ENCODE results near the gene NLK.
A peak's percentile ranks its signal among the peaks of the same experiment; 100 is the strongest.

The NLK gene

GRCh38 chr17:28047806-28048205 is 5.3 kb downstream of the NLK start:
- DNase-seq: no peak
- ATAC-seq: no peak
- Mint-ChIP-seq H3K27me3 (no peaks in the 10 kb centered on the region), H3K4me1 (peaks cover 76% of the 10 kb centered on the region), H3K4me3 (no peak overlapping the region), H3K27ac (no peak overlapping the region), H3K9me3 (no peaks in the 10 kb centered on the region)

GRCh38 chr17:28049071-28049470 is 6.6 kb downstream of the NLK start:
- Mint-ChIP-seq H3K9me3 (no peaks in the 10 kb centered on the region), H3K4me3 (no peak overlapping the region), H3K27ac (no peak overlapping the region), H3K27me3 (no peaks in the 10 kb centered on the region), H3K4me1 (peaks cover 76% of the 10 kb centered on the region)
- DNase-seq (no peak), ATAC-seq (peak; percentile 77)

GRCh38 chr17:28053044-28053670 is 10.7 kb downstream of the NLK start:
- H3K4me3 Mint-ChIP-seq: no peak overlapping the region
- ATAC-seq (no peak), DNase-seq (no peak)
- H3K27me3 Mint-ChIP-seq: no peaks in the 10 kb centered on the region
- H3K4me1 Mint-ChIP-seq: peaks cover 54% of the 10 kb centered on the region
- H3K27ac Mint-ChIP-seq: peak overlapping the region in 1 of 2 donors; percentile 77
- H3K9me3 Mint-ChIP-seq: no peaks in the 10 kb centered on the region

GRCh38 chr17:28053725-28054124 is 11.2 kb downstream of the NLK start:
- no peaks in the 10 kb centered on the region for H3K27me3 Mint-ChIP-seq
- H3K4me1 Mint-ChIP-seq: peaks cover 55% of the 10 kb centered on the region
- no peaks in the 10 kb centered on the region for H3K9me3 Mint-ChIP-seq
- H3K27ac Mint-ChIP-seq: no peak overlapping the region
- ATAC-seq (no peak), DNase-seq (no peak)
- no peak overlapping the region for H3K4me3 Mint-ChIP-seq

GRCh38 chr17:28055546-28056275 is 13.2 kb downstream of the NLK start:
- no peak for DNase-seq
- peak overlapping the region in 1 of 2 donors; percentile 27 for H3K27ac Mint-ChIP-seq
- H3K9me3 Mint-ChIP-seq: no peaks in the 10 kb centered on the region
- no peak for ATAC-seq
- no peaks in the 10 kb centered on the region for H3K27me3 Mint-ChIP-seq
- H3K4me3 Mint-ChIP-seq: no peak overlapping the region
- peaks cover 40% of the 10 kb centered on the region for H3K4me1 Mint-ChIP-seq

- DNase-seq: no peak
- H3K4me1 Mint-ChIP-seq: peaks cover 39% of the 10 kb centered on the region
- no peak for ATAC-seq
- no peaks in the 10 kb centered on the region for H3K9me3 Mint-ChIP-seq
- no peak overlapping the region for H3K27ac Mint-ChIP-seq
- H3K4me3 Mint-ChIP-seq: no peak overlapping the region
- H3K27me3 Mint-ChIP-seq: no peaks in the 10 kb centered on the region
These were observed 13.8 kb downstream of the NLK start for GRCh38 chr17:28056276-28056620.

- peak overlapping the region; percentile 30 to 96 for H3K27ac Mint-ChIP-seq
- H3K9me3 Mint-ChIP-seq: no peaks in the 10 kb centered on the region
- DNase-seq (no peak), ATAC-seq (peak; percentile 95)
- peak overlapping the region in 1 of 2 donors; percentile 37 for H3K4me3 Mint-ChIP-seq
- peaks cover 38% of the 10 kb centered on the region for H3K4me1 Mint-ChIP-seq
- no peaks in the 10 kb centered on the region for H3K27me3 Mint-ChIP-seq
These were observed 15.3 kb downstream of the NLK start for GRCh38 chr17:28057731-28058246.

GRCh38 chr17:28059675-28060074 is 17.2 kb downstream of the NLK start:
- Mint-ChIP-seq H3K27ac (no peak overlapping the region), H3K4me1 (peaks cover 27% of the 10 kb centered on the region), H3K4me3 (no peak overlapping the region), H3K27me3 (no peaks in the 10 kb centered on the region), H3K9me3 (no peaks in the 10 kb centered on the region)
- ATAC-seq (no peak), DNase-seq (no peak)

- Mint-ChIP-seq H3K27ac (peak overlapping the region in 1 of 2 donors; percentile 0), H3K27me3 (no peaks in the 10 kb centered on the region), H3K4me3 (no peak overlapping the region), H3K9me3 (no peaks in the 10 kb centered on the region), H3K4me1 (peaks cover 15% of the 10 kb centered on the region)
- DNase-seq (no peak), ATAC-seq (no peak)
These were observed 23.2 kb downstream of the NLK start for GRCh38 chr17:28065706-28066105.

- Mint-ChIP-seq H3K27ac (no peak overlapping the region), H3K27me3 (no peaks in the 10 kb centered on the region), H3K4me1 (peaks cover 45% of the 10 kb centered on the region), H3K4me3 (no peak overlapping the region), H3K9me3 (peaks cover 0 to 5% of the 10 kb centered on the region in 2 donors)
- DNase-seq (no peak), ATAC-seq (no peak)
These were observed 26.6 kb downstream of the NLK start for GRCh38 chr17:28069061-28069460.

- Mint-ChIP-seq H3K4me1 (peaks cover 49% of the 10 kb centered on the region), H3K9me3 (peaks cover 0 to 5% of the 10 kb centered on the region in 2 donors), H3K27me3 (no peaks in the 10 kb centered on the region), H3K4me3 (no peak overlapping the region), H3K27ac (no peak overlapping the region)
- no peak for ATAC-seq
- DNase-seq: no peak
These were observed 28.7 kb downstream of the NLK start for GRCh38 chr17:28071179-28071578.

- peak; percentile 53 for ATAC-seq
- peaks cover 56% of the 10 kb centered on the region for H3K4me1 Mint-ChIP-seq
- no peaks in the 10 kb centered on the region for H3K27me3 Mint-ChIP-seq
- peaks cover 0 to 5% of the 10 kb centered on the region in 2 donors for H3K9me3 Mint-ChIP-seq
- no peak for DNase-seq
- peak overlapping the region in 1 of 2 donors; percentile 1 for H3K4me3 Mint-ChIP-seq
- H3K27ac Mint-ChIP-seq: no peak overlapping the region
These were observed 29.6 kb downstream of the NLK start for GRCh38 chr17:28071891-28072606.

- H3K4me3 Mint-ChIP-seq: no peak overlapping the region
- DNase-seq: no peak
- peaks cover 58% of the 10 kb centered on the region for H3K4me1 Mint-ChIP-seq
- peak; percentile 60 for ATAC-seq
- H3K27me3 Mint-ChIP-seq: no peaks in the 10 kb centered on the region
- peaks cover 0 to 5% of the 10 kb centered on the region in 2 donors for H3K9me3 Mint-ChIP-seq
- H3K27ac Mint-ChIP-seq: no peak overlapping the region
These were observed 30.6 kb downstream of the NLK start for GRCh38 chr17:28072936-28073533.

- no peak for ATAC-seq
- no peak for DNase-seq
- no peaks in the 10 kb centered on the region for H3K27me3 Mint-ChIP-seq
- peaks cover 0 to 5% of the 10 kb centered on the region in 2 donors for H3K9me3 Mint-ChIP-seq
- no peak overlapping the region for H3K27ac Mint-ChIP-seq
- peaks cover 66% of the 10 kb centered on the region for H3K4me1 Mint-ChIP-seq
- H3K4me3 Mint-ChIP-seq: no peak overlapping the region
These were observed 31.5 kb downstream of the NLK start for GRCh38 chr17:28074010-28074409.

GRCh38 chr17:28076144-28076543 is 33.7 kb downstream of the NLK start:
- Mint-ChIP-seq H3K4me1 (peaks cover 76% of the 10 kb centered on the region), H3K4me3 (peak overlapping the region in 1 of 2 donors; percentile 10), H3K9me3 (peaks cover 0 to 5% of the 10 kb centered on the region in 2 donors), H3K27me3 (no peaks in the 10 kb centered on the region), H3K27ac (no peak overlapping the region)
- DNase-seq (no peak), ATAC-seq (no peak)
